GM23338 (cell line): ENCODE results near the gene LIPG. TPM values are rescaled to one million over a fixed set of nuclear protein-coding genes. Genes with fewer than 3 reads are reported as not detected.

ENCODE experiments used
- CREB1 ChIP-seq: fragments of 250-450 bp; sonication (Bioruptor Pico); IDR thresholded peaks from 2 replicates; pipeline ENCODE4 v1.5.0; 2020; ENCODE audit warnings: low read depth, mild to moderate bottlenecking, moderate library complexity
- EZH2 ChIP-seq: fragments of 200-600 bp; sonication (generic); IDR thresholded peaks from one replicate; pipeline ENCODE4 v1.8.0; 2017; ENCODE audit warnings: antibody characterized with exemption, mild to moderate bottlenecking, low read depth; ENCODE audit not compliant: unreplicated experiment
- EZH2phosphoT487 ChIP-seq: fragments of 200-600 bp; sonication (generic); IDR thresholded peaks from one replicate; pipeline ENCODE4 v1.8.1; 2018; ENCODE audit warnings: antibody characterized with exemption; ENCODE audit not compliant: unreplicated experiment
- JUNB ChIP-seq: IDR thresholded peaks from one replicate; pipeline ENCODE4 v1.6.1; 2016; ENCODE audit warnings: antibody characterized with exemption; ENCODE audit not compliant: unreplicated experiment
- NANOG ChIP-seq: IDR thresholded peaks from 2 replicates; pipeline ENCODE4 v1.6.1; 2016; ENCODE audit warnings: antibody characterized with exemption, borderline replicate concordance
- POLR2AphosphoS5 ChIP-seq: IDR thresholded peaks from 2 replicates; pipeline ENCODE4 v1.6.1; 2016; ENCODE audit warnings: antibody characterized with exemption, low read depth
- STAT1 ChIP-seq: IDR thresholded peaks from one replicate; pipeline ENCODE4 v1.6.1; 2016; ENCODE audit warnings: antibody characterized with exemption; ENCODE audit not compliant: unreplicated experiment
- ZNF331 ChIP-seq: fragments of 250-450 bp; sonication (Bioruptor Pico); IDR thresholded peaks from 2 replicates; pipeline ENCODE4 v1.5.0; 2020; ENCODE audit warnings: low read depth, mild to moderate bottlenecking, moderate library complexity
- ZNF462 ChIP-seq: fragments of 250-450 bp; sonication (Bioruptor Pico); IDR thresholded peaks from 2 replicates; pipeline ENCODE4 v1.5.0; 2020; ENCODE audit warnings: mild to moderate bottlenecking, moderate library complexity
- polyA plus RNA-seq: library from polyadenylated mRNA; unstranded; fragments of >200 nt; fragmentation: Nextera tagmentation; extraction: Ambion mirVana; gene quantifications from 2 replicates; pipeline ENCODE4 v1.2.1, GENCODE V29; 2016
- total RNA-seq: library from RNA; depleted of rRNA; stranded (reverse); fragments of >200 nt; shearing (Covaris generic); gene quantifications from 2 replicates; pipeline ENCODE4 v1.2.3, GENCODE V29; 2014
- TF ChIP-seq, protein P1 (sequence below): IDR thresholded peaks from 2 replicates; pipeline ENCODE4 v1.6.1; 2016; ENCODE audit warnings: antibody characterized with exemption

The LIPG gene
- total and polyA plus RNA-seq, 2 experiments from 2014 or later: 4.9 to 17.7 TPM

- TF ChIP-seq ZNF462 (CRISPR knock-in tag) (no peak), JUNB (no peak), EZH2 (no peak), STAT1 (no peak), NANOG (no peak), CREB1 (CRISPR knock-in tag) (no peak), EZH2phosphoT487 (no peak), POLR2AphosphoS5 (no peak), ZNF331 (no peak)
- TF ChIP-seq, protein P1, sequence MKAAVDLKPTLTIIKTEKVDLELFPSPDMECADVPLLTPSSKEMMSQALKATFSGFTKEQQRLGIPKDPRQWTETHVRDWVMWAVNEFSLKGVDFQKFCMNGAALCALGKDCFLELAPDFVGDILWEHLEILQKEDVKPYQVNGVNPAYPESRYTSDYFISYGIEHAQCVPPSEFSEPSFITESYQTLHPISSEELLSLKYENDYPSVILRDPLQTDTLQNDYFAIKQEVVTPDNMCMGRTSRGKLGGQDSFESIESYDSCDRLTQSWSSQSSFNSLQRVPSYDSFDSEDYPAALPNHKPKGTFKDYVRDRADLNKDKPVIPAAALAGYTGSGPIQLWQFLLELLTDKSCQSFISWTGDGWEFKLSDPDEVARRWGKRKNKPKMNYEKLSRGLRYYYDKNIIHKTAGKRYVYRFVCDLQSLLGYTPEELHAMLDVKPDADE: no peak
These were observed 85.8 kb downstream of the LIPG start (continued) for GRCh38 chr18:49647496-49648168.
